ENCODE results near the gene SDK1.

The SDK1 gene

GRCh38 chr7:4024806-4025205 is 723.8 kb downstream of the SDK1 start:
- no peak for TF ChIP-seq CTCF (conservative IDR thresholded peaks at IDR 0.05; ENCODE audit: low read length)
- DNase-seq (ENCODE audit: low read depth), result no peak
- no peak overlapping the region for H3K4me3 ChIP-seq (ENCODE audit: low read length)

- no peak for DNase-seq (ENCODE audit: low read depth)
- no peak overlapping the region for H3K4me3 ChIP-seq (ENCODE audit: low read length)
- TF ChIP-seq CTCF (conservative IDR thresholded peaks at IDR 0.05; ENCODE audit: low read length), result no peak
Observed at GRCh38 chr7:4025210-4025609, 724.2 kb downstream of the SDK1 start.

- TF ChIP-seq CTCF (conservative IDR thresholded peaks at IDR 0.05; ENCODE audit: low read length), result no peak
- no peak for DNase-seq (ENCODE audit: low read depth)
- H3K4me3 ChIP-seq (ENCODE audit: low read length), result no peak overlapping the region
Observed at GRCh38 chr7:4025694-4026615, 724.9 kb downstream of the SDK1 start.

GRCh38 chr7:4026941-4027486 is 726.0 kb downstream of the SDK1 start:
- DNase-seq (ENCODE audit: low read depth), result no peak
- H3K4me3 ChIP-seq (ENCODE audit: low read length), result no peak overlapping the region
- TF ChIP-seq CTCF (conservative IDR thresholded peaks at IDR 0.05; ENCODE audit: low read length), result no peak

GRCh38 chr7:4028221-4028620 is 727.2 kb downstream of the SDK1 start:
- H3K4me3 ChIP-seq (ENCODE audit: low read length), result no peak overlapping the region
- no peak for DNase-seq (ENCODE audit: low read depth)
- TF ChIP-seq CTCF (conservative IDR thresholded peaks at IDR 0.05; ENCODE audit: low read length), result no peak

GRCh38 chr7:4029941-4030340 is 728.9 kb downstream of the SDK1 start:
- TF ChIP-seq CTCF (conservative IDR thresholded peaks at IDR 0.05; ENCODE audit: low read length), result no peak
- H3K4me3 ChIP-seq (ENCODE audit: low read length), result no peak overlapping the region
- DNase-seq (ENCODE audit: low read depth), result no peak

All from AG10803 (cell line).